ENCODE data around the gene TNFRSF4. TPM values are rescaled to one million over a fixed set of nuclear protein-coding genes. Genes with fewer than 3 reads are reported as not detected.

Gene TNFRSF4
- total RNA-seq, 1 donor from 2014 or later = 2.5 TPM

DNA sequence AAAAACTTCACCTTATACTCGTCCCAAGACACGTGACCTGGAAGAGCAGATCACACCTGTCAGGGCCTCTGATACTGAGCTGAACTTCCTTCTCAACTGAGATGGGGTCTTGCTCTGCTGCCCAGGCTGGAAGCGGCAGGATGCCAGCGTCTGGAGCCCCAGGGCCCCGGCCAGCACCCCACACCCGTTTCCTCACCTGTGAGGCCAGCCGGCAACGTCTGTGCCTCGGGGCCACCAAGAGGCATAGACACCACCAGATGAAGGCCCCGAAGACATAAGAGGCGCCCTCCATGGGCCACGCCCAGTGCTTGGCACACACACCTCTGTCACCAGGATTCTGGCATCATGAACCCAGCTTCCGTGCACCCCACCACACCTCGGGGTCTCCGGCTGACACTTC is 9.4 kb upstream of the TNFRSF4 start:
- ATAC-seq = no peak
- intact Hi-C loops (cut with DNase I) = no loop called here
- no peak for DNase-seq (ENCODE audit: low spot score)

DNA sequence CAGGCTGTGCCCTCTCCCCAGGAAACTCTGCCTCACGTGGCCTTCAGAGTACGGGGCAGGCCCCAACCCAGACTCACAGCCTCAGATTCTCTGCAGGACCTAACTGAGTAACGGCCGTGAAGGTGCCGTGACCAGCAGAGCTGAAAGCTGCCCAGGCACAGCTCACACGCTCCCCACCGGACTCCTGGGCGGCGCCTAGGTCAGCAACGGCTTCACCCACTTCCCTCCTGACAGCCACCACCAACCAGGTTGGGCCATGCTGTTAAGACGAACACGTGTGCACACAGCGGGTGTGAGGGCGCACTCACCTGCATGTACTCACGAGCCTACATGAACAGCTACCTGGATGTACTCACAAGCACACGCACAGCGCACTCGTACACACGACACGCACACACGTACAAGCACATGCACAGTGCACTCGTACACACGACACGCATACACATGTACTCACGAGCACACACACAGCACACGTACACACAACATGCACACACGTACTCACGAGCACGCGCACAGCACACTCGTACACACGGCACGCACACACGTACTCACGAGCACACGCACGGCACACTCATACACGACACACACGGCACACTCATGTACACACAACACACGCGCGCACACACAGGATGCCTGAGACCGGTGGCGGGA is 8.7 kb upstream of the TNFRSF4 start:
- intact Hi-C loops (cut with DNase I) = no loop called here
- ATAC-seq = no peak
- DNase-seq (ENCODE audit: low spot score) = no peak

DNA sequence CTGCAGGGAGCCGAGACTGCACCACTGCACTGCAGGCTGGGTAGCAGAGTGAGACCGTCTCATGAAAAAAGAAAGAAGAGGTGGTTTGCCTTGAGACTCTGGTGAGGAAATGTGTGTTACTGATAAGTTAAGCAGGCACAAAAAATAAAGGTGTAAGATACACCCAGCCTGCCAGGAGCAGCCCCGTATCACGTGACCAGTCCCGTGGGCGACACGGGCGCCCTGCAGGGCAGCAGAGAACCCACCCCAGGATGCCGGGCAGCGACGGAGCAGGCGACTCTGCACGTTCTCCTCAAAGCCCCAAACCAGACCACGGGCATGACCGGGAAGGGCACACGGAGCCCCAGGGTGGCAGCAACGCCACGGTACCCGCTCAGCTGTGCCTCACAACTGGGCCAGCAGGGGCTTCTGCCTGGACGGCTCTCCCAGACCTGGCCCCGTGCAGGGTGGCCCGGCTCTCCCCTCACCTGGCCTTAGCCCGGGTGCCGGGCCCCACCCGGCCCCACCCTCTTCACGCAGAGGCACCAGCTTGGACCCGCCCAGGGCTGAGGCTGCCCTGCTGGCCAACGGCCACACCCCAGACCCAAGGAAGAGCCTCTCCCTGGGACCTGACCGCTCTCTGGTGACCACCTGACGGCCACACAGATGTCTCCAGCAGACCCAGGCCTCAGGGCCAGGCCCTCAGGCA is 8.1 kb upstream of the TNFRSF4 start:
- intact Hi-C loops (cut with DNase I) = no loop called here
- DNase-seq (ENCODE audit: low spot score) (no peak), ATAC-seq (no peak)

DNA sequence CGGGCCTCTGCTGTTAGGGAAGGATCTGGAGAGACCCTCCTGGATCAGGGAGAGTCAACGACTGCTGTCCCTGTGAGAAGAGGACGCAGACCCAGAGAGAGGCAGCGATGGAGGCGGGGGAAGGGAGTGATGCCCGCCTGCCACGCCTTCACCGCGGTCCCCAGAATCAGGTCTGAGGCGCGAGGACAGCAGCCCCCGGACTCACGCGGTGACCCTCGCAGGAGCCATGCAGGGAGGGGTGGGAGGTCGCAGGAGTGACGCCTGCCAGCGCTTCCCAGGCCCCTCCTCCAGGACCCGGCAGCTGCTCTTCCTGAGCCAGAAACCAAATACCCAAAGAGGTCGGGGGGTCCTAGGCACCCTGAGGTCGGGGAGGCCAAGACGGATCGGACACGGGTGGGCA is 6.2 kb upstream of the TNFRSF4 start:
- no peak for ATAC-seq
- no peak for DNase-seq (ENCODE audit: low spot score)

DNA sequence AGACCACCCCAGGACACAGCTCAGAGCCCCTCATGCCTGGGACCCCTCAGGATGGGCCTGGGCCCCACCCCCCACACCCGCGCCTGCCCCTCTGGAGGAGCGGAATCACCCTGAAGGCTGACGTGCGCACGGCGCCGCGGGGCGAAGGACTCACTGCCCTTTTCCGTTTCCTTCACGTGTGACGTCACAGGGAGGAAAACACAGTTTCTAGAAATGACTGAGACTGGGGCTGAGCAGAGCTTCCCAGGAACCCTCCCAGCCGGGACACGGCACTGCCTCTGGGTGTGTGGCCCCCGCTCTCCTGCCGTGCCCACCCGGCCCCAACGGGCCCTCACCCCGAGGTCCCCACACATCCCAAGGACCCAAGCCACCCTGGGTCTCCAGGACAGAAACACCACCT is 5.4 kb upstream of the TNFRSF4 start:
- ATAC-seq (no peak), DNase-seq (ENCODE audit: low spot score) (no peak)
- intact Hi-C loops (cut with DNase I) = no loop called here

More for the DNA sequence above, 6.2 kb upstream of the TNFRSF4 start:
- intact Hi-C loops (cut with DNase I) = no loop called here

DNA sequence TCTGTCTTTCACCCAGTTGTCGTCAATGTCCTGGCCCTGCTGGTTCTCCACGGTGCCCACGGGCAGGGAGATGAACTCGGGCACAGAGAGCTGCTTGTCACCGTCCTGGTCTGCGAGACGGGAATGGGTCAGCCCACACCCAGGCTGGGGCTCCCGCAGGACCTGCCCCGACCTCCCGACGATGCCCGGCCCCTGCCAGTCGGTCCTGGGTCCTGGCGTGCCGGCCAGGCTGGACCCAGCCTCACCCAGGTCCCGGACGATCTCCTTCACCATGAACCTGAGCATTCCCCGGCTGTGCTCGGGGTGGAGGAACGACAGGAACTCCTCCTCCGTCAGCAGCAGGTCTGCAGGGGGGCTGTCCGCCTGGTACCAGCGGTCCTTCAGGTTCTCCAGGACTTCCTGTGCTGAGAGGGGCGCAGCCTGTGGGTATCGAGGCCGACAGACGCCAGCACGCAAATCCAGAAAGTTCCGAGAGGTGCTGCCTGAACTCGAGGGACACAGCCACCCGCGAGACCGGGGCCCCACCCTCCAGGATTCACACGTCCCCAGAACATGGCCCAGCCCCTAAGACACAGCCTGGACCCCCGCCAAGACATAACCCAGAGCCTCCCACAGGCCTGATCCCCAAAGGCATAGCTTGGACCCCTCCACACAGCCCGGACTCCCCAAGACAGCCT is 4.7 kb upstream of the TNFRSF4 start:
- DNase-seq (ENCODE audit: low spot score) (no peak), ATAC-seq (no peak)
- intact Hi-C loops (cut with DNase I) = no loop called here

DNA sequence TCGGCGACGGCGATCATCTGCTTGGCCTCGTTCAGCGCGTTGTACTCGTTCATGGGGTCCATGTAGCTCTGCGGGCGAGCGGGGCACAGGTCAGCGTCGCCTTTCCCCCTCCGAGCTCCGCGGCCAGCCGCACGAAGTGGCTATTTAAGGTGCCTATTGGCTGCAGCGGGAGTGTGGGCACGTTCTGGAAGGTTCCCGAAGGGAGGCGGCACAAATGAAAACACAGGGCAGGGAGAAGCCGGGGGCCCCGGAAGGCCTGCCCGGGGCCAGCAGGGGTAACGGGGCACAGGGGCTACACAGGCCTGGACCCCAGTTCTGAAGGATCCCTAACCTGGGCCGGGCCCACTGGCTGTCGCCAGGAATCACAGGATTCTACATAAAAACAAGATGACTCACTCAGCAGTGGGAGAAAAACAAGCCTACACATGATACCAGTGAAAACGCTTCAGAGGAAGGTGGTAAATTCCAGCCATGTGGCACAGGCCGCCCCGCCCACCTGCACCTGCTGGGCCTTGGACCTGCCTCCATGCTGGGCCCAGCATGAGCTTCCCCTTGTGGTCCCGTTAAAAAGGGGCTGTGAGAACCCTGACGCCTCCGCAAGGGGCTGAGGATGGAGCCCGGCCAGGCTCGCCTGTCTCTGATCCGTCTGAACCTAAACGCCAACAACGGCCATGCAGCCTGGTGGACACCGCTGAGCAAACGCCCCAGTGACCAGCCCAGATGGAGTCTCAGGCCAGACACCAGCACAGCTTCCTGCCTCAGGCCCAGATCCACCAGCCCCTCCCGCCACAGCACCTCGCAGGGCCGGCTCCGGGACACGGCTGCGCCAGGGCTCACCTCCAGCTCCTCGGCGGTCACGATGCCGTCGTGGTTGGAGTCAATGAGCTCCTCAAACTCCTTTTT is 3.9 kb upstream of the TNFRSF4 start:
- intact Hi-C loops (cut with DNase I) = no loop called here
- ATAC-seq (no peak), DNase-seq (ENCODE audit: low spot score) (no peak)

DNA sequence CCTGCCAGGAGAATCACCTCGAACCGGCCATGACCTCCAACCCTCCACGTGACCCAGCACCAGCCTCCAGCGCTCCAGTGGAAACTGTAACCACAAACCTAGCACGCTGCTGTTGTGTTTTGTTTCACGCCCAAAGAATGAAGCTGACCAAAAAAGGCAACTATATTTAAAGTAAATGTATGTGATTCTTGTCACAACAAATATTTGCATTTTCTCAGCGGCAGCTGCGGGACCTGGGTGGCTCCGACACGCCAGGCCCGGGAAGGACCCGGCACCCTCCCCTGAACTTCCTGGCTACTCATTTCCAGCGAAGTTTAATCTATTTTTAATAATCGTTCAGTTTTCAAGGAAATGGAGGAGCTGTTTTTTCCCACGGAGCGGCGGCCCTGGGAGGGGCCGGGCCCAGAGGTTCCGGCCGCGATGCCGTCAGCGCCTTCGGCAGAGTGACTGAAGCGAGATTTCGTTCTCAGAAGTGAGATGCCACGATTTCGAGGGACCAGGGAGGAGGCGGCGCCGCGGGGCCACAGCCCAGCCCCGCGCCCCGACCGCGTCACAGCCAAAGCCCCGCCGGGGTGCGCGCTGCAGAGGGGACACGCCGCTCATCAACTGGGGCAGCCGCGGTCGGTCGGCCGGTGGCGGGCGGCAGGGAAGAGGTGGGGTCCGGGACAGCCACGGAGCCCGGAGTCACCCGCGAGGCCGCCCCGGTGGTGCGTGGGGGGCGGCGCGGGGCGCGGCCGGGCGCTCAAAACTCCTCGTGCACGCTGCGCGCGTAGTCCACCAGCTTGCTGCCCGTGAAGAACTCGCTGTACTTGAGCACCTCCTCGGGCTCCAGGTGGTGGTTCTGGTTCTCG is 3.0 kb upstream of the TNFRSF4 start:
- no peak for DNase-seq (ENCODE audit: low spot score)
- intact Hi-C loops (cut with DNase I) = no loop called here
- ATAC-seq = no peak

DNA sequence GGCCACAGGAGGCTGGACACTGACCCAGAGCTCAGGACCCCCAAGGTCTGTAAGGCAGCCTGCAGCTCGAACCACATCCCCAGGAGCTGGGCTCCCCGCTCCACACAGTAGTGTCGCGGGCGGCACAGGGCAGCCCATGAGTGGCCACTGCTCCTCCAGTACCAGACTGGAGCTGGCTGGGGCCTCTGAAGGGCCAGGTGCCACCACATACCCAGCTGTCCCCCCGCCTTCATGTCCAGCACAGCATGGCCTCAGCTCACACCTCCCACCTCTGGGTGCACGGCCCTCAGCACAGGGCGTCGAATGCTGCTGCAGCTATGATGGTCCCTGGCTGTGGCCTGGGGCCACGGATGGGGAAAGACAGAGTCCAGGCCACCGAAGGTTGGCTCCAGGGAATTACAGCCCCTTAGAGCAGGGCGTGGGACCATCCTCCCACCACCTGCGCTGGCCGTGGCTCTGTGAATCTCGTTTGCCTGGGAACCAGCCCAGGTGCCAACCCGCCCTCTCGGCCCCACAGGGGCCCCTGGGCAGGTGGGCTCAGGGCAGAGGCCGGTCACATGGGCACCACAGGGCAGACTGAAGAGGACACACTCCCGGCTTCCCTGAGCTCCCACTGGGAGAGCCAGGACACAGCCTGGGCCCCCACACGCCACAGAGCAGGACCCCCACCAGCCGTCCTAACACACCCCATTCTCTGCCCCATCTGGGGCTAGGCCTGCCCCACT is 2.1 kb upstream of the TNFRSF4 start:
- intact Hi-C loops (cut with DNase I) = no loop called here
- DNase-seq (ENCODE audit: low spot score) = no peak
- no peak for ATAC-seq

DNA sequence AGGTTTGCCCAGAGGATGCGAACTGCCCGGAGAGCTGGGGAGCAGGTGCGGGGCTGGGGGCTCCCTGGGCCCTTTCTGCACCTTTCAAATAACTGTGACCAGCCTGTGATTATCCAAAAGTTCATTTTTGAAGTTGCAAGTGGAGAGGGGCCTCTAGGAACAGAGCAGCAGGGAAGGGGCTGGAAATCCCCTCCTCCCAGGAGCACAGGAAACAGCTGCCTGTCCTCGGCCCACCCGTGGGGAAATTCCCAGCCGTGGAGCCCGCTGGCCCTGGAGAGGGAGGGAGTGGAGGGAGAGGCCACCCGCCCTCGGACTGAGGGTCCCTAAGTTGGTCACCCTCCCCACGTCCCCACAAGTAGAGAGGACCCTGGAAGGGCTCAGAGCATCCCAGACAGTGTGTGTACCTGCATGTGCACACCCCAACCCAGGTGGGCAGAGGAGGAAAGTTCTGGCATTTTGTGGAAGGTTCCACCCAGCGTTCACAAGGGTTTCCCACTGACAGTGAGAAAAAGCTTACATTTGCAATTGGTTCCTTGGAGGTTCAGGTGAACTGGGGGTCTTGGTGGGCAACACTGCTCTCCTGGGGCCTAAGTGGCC is 1.2 kb upstream of the TNFRSF4 start:
- no peak for DNase-seq (ENCODE audit: low spot score)
- no peak for ATAC-seq
- intact Hi-C loops (cut with DNase I) = no loop called here

DNA sequence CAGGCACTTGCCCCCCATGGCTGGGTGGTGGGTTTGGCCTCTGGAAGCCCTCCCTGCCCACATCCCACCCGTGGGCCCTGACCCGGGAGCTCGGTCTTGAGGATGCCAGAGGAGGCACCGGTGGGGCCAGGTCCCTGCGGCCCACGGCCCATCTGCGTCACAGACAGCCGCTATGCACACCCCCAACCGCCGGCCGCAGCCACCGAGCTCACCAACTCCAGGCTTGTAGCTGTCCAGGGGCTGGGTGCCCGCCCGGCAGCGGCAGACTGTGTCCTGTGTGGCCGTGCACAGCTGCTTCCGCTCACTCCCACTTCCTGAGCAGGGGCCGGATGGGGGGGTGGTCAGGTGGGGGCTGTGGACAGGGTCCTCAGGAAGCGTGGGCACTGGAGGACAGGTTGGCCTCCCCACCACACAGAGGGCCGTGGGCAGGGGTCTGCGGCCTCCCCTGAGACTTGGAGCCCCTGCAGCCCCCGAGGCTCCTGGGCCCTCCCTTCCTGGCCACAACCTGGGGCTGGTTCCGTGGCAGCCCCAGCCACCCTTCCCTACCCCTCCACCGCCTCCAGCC is 1.1 kb downstream of the TNFRSF4 start:
- intact Hi-C loops (cut with DNase I) = no loop called here
- DNase-seq (ENCODE audit: low spot score) (no peak), ATAC-seq (no peak)

DNA sequence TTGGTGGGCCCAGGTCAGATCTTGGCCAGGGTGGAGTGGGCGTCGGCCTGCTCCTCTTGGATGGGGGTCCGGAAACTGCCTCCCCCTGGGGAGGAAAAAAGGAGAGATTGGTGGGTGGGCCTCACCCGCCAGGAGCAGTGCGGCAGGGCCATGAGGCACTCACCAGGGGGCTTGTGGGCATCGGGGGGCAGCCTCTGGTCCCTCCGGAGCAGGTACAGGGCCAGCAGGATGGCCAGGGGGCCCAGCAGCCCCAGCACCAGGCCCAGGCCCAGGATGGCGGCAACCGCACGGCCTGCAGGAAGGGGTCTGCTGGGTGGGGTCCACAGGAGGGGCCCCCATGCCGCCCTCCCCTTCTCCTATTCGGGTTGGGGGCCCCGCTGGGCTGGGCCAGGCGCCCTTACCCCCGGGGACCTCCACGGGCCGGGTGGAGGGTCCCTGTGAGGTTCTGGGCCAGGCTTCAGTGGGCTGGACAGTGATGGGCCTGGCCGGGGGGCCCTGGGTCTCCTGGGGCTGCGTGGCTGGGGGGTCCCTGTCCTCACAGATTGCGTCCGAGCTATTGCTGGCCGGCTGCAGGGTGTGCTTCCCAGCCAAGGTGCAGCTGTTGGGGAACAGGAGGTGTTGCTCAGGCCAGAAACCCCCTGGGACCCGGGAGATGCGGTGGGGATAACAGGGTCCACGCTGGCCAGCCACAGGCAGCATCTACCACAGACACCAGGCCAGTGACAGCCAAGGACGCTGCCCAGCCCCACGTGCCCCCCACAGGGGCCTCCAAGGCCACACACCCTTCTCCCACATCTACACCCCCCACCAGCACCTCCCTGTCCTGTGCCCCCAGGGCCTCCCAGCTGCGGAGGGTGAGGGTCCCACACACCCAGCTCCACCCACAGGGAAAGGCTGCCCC is 2.2 kb downstream of the TNFRSF4 start:
- DNase-seq (ENCODE audit: low spot score) = no peak
- intact Hi-C loops (cut with DNase I) = no loop called here
- ATAC-seq = no peak

DNA sequence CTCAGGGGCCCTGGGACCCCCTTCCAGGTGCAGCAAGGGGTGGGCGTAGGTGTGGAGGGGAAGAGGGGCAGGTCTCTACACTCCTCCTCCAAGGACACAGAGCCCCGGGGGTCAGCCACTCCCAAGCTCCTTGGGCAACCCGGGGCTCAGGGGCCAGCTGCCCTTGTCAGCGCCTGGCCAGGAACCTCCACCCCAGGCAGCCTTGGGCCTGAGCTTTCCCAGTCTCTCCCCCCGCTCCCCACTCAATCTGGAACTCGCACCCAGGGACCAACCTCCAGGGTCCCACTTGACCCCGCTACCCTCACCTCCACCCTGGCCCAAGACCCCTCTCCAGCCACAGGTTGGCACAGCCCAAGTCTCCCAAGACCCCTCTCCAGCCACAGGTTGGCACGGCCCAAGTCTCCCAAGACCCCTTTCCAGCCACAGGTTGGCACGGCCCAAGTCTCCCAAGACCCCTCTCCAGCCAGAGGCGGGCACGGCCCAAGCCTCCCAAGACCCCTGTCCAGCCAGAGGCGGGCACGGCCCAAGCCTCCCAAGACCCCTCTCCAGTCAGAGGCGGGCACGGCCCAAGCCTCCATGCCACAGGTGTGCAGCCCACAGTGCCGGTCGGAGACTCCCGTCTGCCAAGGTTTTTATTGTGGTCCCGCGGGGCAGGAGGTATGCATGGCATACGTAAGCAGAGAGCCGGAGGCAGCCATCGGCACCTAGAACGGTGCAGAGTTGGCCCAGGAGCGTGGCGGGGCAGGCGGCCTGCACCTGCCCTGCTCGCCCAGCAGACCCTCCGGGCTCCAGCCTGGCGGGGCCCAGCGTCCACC is 3.0 kb downstream of the TNFRSF4 start:
- no peak for DNase-seq (ENCODE audit: low spot score)
- intact Hi-C loops (cut with DNase I) = no loop called here
- ATAC-seq = no peak

DNA sequence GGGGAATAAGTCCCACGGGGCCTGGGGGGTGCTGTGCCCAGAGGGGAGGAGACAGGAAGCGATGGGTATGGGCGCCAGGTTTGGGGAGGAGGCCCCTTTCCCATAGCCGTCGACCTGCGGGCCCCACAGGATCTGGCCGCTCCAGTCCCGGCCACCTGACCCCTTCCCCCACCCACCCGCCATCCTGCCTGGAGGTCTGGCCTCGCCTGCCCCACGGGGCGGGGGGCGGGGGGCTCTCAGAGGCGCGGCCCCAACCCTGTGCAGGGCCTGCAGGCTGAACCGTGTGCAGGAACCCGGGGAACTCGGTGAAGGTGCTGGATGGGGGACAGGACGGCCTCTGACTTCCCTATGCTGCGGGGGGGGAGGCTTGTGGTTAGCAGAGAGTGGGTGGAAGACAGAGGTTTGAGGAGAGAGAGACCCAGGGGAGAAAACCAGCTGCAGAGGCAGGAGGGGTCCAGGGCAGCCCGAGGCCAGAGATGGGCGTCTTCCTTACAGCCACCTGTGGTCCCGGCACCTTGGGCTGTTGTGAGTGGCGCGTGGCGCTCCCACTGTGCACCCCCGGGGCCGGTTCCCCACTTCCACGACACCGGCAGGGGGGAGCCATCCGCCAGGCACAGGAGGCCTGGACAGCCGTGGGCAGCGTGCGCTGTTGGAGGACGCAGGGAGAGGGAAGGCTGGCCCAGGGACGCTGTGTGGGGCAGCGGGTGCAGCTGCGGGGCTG is 5.1 kb downstream of the TNFRSF4 start:
- intact Hi-C loops (cut with DNase I) = no loop called here
- no peak for ATAC-seq
- no peak for DNase-seq (ENCODE audit: low spot score)

DNA sequence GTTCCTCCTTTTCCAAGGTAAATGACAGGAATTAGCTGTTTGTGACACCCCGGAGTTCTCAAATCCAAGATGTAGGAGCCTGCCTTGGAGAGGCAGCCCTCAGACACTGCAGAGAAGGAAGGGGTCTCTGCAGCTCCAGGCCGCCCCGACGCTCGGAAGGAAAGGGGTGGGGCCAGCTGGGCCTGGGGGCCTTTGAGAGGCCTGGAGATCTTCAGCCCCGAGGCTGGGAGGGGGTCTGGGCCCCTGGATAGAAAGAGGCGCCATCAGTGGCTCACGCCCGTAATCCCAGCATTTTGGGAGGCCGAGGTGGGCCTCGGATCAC is 6.4 kb downstream of the TNFRSF4 start:
- ATAC-seq (no peak), DNase-seq (ENCODE audit: low spot score) (no peak)
- intact Hi-C loops (cut with DNase I) = no loop called here
